SHP77 treated with DMSO at 0.1 percent for 48 hours (cell line): ENCODE data around the gene ERCC5.

ENCODE experiments used
- DNase-seq: peaks from one replicate; lab custom pipeline; 2025; lab: John Stamatoyannopoulos, UW

The ERCC5 gene

DNA sequence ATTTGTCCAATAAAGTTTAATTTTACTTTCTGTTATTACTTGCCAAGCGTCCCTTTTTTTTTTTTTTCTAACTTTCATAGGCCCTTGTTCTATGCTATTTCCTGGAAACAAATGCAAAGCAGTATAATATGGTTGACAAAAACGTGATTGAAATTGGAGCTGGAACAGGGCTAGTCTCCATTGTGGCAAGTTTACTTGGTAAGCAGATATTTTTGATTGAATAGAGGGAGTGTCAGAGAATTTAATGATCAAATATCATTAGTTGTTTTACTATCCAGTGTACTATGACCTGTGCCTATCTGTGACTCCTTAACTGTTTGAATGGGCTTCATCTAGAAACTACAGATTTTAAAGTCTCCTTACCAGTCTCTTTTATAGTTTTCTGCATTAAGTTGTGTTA is 46.7 kb downstream of the ERCC5 start:
- DNase-seq: no peak

DNA sequence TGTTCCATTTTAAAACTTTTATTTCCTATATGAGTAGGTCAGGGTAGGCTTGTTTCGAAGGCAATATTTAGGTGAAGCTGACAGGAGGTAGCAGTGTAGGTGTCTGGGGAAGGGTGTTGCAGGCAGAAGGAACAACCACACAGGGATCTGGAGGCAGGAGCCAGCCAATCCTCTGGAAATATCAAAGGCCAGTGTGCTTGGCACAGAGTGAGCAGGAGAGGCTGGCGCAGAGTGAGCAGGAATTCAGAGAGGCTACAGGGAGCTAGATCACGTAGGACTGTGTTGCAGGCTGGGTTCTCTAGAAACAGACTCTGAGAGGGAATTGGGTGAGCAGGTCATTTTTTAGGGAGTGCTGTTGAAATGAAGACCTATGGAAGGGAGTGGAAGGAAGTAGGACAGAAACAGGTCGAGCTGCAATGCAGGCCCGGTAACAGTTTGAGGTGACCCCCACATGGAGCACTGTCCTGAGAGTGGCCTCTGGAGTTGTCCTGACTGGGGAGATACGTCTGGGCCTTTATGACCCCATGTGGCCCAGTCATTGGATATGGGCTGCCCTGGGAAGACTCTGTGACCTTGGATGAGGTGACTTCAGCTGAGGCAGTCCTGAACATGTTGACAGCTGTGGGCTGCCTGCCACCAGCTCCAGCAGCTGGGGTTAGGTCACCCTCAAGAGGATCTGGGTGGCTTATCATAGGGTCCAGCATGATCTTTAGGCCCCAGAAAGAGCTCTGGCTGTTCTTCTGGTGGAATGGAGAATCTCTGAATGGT is 51.7 kb downstream of the ERCC5 start:
- no peak for DNase-seq

DNA sequence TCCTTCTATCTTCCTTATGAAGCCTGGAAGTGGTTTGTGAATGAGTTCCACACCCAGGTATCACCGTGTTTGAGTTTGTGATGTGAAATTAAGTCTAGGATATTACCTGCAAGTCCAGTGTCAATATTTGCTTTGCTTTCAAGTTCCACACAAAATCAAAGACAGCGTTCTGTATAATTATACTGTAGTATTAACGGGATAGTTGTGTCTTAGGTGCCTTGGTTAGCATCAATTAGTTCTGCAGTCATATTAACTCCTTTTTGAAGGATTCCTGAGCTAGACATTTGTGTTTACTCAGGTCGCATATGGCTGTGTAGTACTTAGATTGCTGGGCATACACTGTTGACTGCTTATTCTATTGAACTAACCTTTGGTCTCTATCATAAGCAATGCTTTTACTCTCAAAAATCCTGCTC is 54.4 kb downstream of the ERCC5 start:
- DNase-seq: no peak

DNA sequence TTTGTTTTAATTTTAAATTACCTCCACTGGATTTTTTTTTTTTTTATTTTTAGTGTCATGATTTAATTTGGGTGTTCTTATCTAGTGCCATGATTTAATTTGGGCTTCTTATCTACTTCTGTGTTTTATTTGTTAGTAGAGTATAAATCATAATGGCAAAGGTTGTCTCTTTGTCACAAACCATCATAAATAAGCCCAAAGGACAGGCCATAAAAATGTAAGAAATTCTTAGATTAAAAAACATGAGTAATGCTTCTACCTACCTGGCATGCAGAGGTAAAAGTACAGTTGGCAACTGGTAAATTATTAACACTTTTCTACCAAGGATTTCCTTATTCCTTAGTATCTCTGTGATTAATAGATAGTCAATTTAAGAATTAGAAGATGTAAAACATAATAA is 55.2 kb downstream of the ERCC5 start:
- DNase-seq: no peak

DNA sequence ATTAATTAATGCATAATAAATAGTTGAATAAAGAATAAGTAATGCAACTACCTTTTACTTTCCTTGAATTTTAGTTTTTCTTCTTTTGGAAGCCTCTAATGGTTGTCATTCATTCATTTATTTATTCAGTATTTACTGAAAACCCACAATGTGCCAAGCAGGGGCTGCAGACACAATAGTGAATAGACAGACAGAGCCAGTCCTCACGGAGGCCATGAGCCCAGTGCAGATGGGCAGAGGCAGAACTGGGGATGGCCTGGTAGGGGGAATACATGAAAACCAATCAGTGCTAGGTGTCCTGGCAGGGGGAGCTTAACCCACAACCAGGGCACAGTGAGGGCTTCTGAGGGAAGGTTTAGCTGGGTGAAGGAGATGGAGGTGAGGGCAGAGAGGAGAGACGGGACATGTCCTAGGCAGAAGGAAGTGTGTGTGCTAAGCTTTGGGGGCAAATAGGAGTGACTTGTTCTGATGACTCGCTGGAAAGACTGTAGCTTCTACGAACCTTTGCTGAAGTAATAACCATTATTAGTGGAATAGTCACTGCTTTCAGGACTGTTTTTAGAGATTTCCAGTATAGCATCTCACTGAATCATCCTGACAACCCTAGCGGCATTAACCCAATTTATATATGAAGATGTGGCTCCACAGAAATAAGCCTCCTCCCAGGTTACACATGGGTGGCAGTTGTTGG is 55.9 kb downstream of the ERCC5 start:
- no peak for DNase-seq

DNA sequence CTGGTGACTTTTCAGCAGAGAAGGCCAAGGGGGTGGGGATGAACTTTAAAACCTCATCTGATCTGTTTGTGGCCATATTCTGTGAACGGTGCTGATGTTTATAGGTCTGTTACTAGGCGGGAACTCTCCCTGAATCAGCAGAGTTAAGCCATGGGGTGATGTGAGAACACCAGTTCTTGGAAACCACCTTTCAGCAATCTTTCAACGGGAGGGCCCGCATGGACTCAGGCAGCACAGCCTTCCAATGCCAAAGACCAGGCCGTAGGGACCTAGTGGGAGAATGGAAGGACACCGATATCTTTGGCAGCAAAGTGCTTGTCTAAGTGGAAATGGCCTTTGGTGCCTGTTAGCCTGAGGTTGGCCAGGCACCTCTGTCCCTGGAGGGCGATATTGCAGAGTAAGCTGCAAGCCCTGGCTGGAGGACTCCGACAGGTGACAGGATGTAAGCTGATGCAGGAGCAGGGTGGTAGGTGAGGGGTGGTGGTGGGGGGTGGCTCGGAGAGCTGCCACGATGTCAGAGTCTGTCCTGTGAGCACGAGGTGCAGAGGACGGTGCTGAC is 57.0 kb downstream of the ERCC5 start:
- no peak for DNase-seq

DNA sequence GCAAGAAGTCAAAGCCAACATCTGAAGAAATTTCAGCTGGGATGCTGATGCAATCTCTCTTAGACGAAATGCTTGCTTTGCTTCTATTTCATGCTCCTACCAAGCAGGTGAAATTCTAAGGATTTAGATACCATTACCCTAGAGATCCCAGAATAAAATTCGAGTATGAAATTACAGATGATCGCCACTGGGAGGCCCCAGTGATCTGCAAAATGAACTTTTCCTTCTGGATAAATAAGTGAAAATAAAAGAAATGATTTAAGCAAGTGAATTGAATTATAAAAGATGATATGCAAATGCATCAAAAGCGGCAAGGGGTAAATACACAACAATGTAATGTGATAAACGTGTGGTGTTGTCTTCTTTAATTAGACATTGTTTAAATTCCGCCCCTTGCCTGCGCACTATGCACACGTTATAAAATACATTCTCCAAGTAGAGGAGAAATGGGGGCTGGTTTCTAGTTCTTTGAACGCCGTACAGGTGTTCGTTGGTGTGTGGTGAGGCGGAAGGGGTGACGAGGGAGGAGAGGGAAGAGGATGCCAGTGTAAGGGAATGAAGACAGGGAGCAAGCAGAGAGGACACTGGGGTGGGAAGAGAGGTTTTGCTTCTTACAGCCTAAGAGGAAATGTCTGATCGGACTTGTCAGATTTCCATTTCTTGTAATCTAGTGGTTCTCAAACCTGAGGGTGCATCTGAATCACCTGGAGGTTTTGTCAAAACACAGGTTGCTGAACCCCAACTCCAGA is 58.0 kb downstream of the ERCC5 start:
- DNase-seq: no peak

DNA sequence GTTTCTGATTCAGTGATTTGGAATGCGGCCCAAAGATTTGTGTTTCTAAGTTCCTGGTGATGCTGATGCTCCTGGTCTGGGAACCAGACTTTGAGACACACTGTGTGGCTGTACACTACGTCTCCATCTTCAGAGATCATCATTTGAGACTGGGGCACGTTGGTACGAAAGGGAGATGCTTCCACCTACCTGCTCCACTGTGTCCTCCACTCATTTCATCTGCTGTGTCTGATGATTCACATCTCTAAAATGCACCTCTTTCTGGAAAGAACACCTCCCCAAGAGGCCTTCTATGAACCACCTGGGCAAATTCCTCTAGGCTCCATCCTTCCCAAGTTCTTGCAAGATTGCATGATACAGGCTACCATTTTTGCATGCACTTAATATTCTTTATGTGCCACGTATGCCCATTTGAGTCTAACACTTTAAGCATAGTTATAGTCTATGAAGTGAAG is 58.6 kb downstream of the ERCC5 start:
- no peak for DNase-seq

DNA sequence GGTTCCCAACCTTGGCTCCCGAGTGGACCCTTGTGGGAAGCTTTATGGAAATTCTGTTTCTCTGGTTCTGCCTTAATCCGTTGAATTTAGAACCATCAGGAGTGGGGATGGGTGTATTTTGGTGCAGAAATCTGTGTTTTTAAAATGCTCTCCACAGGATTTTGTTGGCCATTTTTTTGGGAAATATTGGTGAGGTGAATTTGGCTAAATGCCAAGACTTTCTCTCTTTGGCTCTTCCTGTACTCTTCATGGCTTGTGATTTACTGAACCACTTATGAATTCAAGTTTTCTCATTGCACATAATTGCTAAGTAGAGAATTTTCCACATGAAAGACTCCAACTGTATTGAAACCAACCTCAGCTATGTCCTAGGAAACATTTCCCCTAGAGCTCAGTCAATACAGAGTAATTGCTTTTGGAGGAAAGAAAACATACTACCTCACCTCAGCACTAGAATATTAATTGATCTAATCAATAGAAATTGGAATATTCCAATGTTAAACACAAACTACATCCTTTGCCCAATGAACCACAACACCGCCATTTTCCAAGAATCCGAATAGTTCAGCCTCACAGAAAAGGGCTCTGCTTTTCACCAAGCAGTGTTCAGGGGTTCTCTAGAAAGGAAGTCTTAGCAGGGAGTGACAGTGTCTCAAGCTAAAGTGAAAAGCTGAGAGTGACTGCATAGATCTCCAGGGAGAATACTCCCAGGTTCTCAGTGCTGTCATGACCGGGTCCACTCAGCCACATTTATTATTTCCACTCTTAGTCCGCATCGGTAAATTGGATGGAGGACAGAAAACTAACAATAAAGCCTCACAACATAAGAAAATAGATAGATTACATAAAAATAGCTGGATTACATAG is 60.3 kb downstream of the ERCC5 start:
- no peak for DNase-seq

DNA sequence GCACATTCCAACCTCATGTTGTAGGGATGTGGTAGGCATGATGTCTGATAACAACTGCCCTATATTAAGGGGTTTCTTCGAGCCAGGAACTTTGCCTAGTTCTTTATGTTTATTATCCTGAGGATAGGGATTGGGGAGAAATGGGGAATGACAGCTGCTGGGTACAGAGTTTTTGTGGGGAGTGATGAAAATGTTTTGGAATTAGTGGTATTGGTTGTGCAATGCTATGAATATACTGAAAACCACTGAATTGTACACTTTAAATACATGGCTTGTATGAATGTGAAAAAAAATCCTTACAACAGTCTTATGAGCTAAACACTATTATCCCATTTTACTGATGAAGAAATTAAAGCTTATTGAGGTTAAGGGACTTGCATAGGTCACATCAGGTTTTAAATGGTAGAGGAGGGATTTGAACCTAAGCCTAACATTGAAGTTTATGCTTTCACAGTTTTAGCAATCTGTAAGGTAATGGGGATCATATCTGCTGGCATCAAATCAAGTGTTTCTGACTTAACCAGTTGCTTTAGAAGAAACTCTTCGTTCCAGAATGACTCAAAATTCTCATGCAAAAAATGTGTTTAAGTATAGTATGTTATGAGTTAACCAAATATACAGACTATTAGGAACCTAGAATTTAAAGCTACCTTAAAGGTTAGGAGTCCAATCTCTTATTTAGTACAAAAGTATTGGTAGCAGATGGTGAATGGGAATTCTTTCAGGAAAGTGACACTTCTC is 61.4 kb downstream of the ERCC5 start:
- DNase-seq: no peak

DNA sequence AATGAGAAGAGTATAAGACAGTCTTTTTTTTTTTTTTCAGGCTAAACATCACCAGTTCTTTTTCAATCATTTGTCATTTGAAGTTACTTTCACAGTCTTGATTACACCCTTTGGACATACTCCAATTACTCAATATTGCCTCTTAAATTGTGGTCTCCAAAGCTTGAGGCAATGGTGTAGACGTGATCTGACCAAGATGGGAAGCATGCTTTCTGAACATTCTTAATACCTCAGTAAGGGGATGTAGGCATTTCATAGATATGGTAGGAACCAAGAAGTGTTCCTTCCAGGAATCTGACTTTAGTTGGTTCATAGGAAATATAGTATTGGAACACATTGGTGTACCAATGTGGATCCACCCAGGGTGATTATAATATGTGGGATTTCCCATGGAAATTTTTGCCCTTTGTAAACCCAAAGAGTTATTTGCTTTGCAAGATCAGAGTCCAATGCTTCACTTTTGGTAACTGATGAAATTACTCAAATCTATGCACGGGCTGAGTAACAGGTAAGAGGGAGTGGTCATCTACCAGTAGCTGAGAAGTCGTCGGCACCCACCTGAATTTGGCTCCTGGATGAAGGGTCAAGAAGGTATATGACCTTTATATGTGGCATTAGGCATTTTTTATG is 62.2 kb downstream of the ERCC5 start:
- DNase-seq: no peak

DNA sequence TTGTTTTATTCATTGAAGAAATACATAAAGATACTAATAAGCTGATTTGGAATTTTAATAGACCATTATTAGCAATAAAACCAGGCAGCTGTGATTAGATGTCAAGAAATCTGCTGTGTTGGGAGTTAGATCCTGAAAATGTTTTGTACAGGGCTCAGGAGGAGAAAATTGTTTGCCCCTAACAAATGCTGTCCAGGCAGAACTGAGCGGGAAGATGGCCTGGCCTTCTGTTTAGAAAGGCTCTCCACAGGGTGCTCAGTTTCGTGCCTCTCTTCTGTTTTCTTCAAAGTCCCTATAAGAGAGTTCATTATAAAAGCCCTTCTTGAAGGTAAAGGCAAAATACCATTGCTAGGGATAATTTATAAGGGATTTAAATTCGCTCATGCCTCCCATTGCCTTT is 64.1 kb downstream of the ERCC5 start:
- DNase-seq: no peak

DNA sequence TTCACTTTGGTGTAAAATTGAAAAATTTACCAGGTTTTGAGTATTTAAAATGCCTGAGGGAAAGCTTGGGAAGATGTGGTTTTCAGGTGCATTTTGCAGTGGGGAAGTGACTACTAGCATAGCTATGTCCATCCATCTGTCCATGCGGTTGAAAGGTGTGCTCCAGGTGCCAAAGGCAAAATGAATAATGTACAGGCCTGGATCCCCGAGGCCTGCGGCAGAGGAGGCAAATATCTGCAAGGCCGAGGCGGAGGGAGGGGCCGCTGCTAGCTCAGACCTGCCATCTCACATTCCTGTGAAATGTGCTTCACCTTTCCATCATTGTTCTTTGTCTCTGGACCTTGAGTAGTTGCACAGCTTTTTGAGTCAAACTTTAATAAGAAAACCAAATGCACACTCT is 65.5 kb downstream of the ERCC5 start:
- no peak for DNase-seq

DNA sequence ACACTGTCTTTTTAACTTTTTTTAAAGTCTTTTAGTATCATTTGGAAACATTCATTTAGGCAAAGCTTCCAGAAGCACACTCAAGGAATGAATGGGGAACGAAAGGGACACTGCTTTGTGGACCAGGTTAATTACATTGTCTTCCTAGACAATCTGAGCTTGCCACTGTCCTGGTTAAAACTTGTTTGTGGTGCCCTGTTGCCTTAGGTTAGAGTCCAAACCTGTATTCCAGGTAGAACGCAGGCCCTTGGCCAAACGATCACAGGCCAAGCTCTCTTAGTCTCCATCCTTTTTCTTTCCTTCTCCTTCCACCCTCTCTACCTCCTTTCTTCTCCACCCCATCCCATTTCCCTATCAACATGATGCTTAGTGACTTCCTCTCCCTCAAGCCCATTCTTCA is 66.8 kb downstream of the ERCC5 start:
- DNase-seq: no peak

DNA sequence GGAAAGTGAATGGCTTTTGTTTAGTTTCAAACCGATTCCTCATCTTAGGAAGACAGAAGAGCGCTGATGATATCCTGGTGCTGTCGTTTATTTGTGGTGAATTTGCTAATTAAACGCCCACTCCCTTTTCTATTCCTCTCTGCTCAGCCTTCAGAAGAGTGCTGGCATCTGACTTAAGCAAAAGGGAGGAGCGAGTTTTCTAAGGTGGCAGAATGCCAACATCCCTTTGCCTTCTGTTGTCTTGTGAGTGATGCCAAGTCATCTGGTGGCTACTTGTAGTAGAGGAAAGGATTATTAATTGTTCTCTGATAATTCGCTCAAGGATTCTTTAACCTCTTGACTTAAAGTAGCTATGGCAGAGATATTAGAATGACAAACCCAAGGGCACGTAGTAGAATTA is 68.1 kb downstream of the ERCC5 start:
- no peak for DNase-seq

DNA sequence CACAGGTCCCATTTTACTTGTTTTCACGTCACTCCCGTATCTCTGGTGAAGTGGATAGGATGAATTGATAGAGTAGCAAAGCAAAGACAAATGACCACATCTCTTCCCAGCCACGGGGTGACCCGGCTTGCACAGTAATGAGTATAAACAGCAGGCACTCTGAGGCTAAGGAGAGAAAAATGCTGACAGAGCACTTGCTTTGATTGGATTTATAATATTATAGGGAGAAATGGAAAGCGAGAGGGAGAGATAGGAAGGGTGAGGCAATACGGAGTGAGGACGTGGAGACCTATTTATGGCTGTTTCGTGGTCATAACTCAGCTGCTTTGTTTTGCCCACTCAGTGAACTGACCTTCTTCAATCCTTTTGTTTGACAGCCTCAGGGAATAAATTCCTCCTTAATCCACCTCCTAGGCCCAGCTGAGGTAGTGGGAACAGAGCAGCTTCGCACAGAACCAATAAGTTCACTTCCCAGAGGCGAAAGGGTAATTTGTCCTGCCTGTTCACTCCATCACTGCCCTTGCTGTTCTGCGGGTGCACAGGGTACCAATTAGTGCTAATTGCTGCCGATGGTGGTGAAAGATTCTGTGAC is 68.6 kb downstream of the ERCC5 start:
- no peak for DNase-seq

DNA sequence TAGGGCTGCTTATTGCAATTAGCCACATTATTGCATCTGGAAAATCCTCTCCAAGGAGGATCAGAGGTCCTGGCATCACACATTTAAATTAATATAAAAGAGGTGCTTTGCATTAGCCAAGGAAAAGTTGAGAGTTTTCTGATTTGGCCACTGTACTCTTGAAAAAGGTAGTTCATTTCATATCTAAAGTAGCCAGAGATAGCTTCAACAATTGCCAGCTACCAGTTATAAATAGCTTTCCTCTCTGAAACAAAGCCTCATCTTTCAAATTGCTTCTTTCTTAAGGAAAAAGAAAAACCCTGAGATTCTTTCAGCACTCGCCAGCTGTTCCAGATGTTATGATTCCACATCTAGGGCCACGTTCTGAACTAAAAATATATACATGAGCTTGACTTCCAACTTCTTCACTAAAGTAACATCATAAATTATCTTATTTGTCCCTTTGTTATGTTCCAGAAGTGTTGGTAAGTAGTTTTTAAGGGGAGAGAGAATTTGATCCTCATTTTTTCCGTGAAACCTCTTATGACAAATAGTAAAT is 69.6 kb downstream of the ERCC5 start:
- no peak for DNase-seq

DNA sequence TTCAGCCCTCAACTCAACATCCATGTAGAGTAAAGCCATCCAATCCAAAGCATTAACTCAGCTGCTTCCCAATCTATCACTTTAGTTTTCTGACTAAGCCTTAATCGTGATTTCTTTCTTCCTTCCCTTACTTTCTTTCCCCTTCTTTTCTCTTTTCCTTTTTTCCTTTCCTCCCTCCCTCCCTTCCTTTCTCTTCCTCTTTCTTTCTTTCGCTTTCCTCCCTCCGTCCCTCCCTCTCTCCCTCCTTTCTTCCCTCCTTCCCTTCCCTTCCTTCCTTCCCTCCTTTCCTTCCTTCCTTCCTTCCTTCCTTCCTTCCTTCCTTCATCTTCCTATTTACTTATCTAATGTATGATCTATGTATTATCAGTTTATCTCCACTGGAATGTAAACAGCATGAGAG is 71.2 kb downstream of the ERCC5 start:
- DNase-seq: no peak

DNA sequence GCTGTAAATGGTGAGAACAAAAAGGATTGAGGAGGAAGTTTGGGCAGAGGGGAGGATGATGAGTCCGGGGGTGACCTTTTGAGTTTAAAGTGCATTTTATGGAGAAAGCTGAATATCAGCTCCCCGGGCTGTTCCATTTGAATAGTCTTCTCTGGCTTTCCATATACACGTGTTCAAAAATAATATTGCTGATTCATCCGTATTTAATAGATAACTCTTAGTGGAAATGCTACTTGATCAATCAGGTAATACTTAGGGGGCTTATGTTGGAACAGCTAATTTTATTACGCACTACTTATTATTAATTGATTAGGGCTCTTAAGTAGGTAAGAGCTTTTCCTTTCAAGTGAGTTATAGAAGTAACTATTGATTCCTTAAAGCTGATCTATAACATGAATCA is 76.4 kb downstream of the ERCC5 start:
- DNase-seq: no peak
